ENCODE measurements around the gene SRSF1. TPM values are rescaled to one million over a fixed set of nuclear protein-coding genes. Genes with fewer than 3 reads are reported as not detected.

Gene SRSF1
- polyA plus RNA-seq, 3 donors = 51.2 to 72.1 (median 61.6) TPM

GRCh38 chr17:58002973-58003372, 4.1 kb downstream of the SRSF1 start:
- TF ChIP-seq CTCF (IDR thresholded peaks at IDR 0.05) = no peak
- H3K36me3 ChIP-seq (replicated peaks in 1 of 2; ENCODE audit: control insufficient read depth in 1 of 2, insufficient read depth in 2 of 2, low read length in 2 of 2) = peaks cover 45 to 73% of the 10 kb centered on the region in 2 donors
- intact Hi-C loops (cut with micrococcal nuclease) = no loop called here
- Mint-ChIP-seq H3K9me3 (no peaks in the 10 kb centered on the region), H3K4me1 (peaks cover 33% of the 10 kb centered on the region), H3K4me3 (no peak overlapping the region), H3K36me3 (peaks cover 43 to 44% of the 10 kb centered on the region in 2 donors), H3K27ac (peak overlapping the region in 3 of 7 donors; percentile 34 to 49 (median 37)), H3K27me3 (ENCODE audit: low read depth in 3 of 3) (peaks cover 0 to 3% (median 0%) of the 10 kb centered on the region in 3 donors)
- H3K9ac ChIP-seq (ENCODE audit: insufficient read depth, low read length, poor library complexity, severe bottlenecking) = no peak overlapping the region
- H3K79me2 ChIP-seq (ENCODE audit: insufficient read depth, low read length) = peaks cover 62% of the 10 kb centered on the region
- no peak overlapping the region for H3K27ac ChIP-seq (ENCODE audit: low read depth in 1 of 2, low read length in 2 of 2)
- no peak overlapping the region for H2AFZ ChIP-seq (ENCODE audit: insufficient read depth, low read depth, low read length, poor library complexity, severe bottlenecking)
- H3K4me2 ChIP-seq (replicated peaks; ENCODE audit: extremely low read depth, low read length, poor library complexity, severe bottlenecking) = no peak overlapping the region
- 88% methylated on average over 1 of the region's 2 CpGs for WGBS (ENCODE audit: insufficient coverage)
- no peak overlapping the region for H3K4me3 ChIP-seq (replicated peaks in 1 of 3; ENCODE audit: low read depth in 2 of 3, low read length in 3 of 3)
- peaks cover 85% of the 10 kb centered on the region for H4K20me1 ChIP-seq (ENCODE audit: insufficient read depth, low read length)
- H3K4me1 ChIP-seq (ENCODE audit: control insufficient read depth in 1 of 2, insufficient read depth in 2 of 2, low read length in 2 of 2) = peaks cover 24 to 35% of the 10 kb centered on the region in 2 donors
- no peaks in the 10 kb centered on the region for H3K9me3 ChIP-seq (replicated peaks in 1 of 2; ENCODE audit: control insufficient read depth in 1 of 2, insufficient read depth in 1 of 2, low read length in 2 of 2)
- no peak for DNase-seq
- no peaks in the 10 kb centered on the region for H3K27me3 ChIP-seq (ENCODE audit: control insufficient read depth in 2 of 2, insufficient read depth in 2 of 2, low read length in 2 of 2)

- Histone ChIP-seq H3K4me1 (ENCODE audit: control insufficient read depth in 1 of 2, insufficient read depth in 2 of 2, low read length in 2 of 2) (peaks cover 19 to 29% of the 10 kb centered on the region in 2 donors), H3K27ac (ENCODE audit: low read depth in 1 of 2, low read length in 2 of 2) (no peak overlapping the region), H3K36me3 (replicated peaks in 1 of 2; ENCODE audit: control insufficient read depth in 1 of 2, insufficient read depth in 2 of 2, low read length in 2 of 2) (peaks cover 45 to 80% of the 10 kb centered on the region in 2 donors), H3K4me3 (replicated peaks in 1 of 3; ENCODE audit: low read depth in 2 of 3, low read length in 3 of 3) (no peak overlapping the region), H3K9ac (ENCODE audit: insufficient read depth, low read length, poor library complexity, severe bottlenecking) (no peak overlapping the region), H3K27me3 (ENCODE audit: control insufficient read depth in 2 of 2, insufficient read depth in 2 of 2, low read length in 2 of 2) (no peaks in the 10 kb centered on the region), H2AFZ (ENCODE audit: insufficient read depth, low read depth, low read length, poor library complexity, severe bottlenecking) (no peak overlapping the region), H4K20me1 (ENCODE audit: insufficient read depth, low read length) (peaks cover 85% of the 10 kb centered on the region), H3K9me3 (replicated peaks in 1 of 2; ENCODE audit: control insufficient read depth in 1 of 2, insufficient read depth in 1 of 2, low read length in 2 of 2) (no peaks in the 10 kb centered on the region), H3K4me2 (replicated peaks; ENCODE audit: extremely low read depth, low read length, poor library complexity, severe bottlenecking) (no peak overlapping the region), H3K79me2 (ENCODE audit: insufficient read depth, low read length) (peaks cover 62% of the 10 kb centered on the region)
- DNase-seq = no peak
- no peak for TF ChIP-seq CTCF (IDR thresholded peaks at IDR 0.05)
- no peaks in the 10 kb centered on the region for H3K9me3 Mint-ChIP-seq
- intact Hi-C loops (cut with micrococcal nuclease) = no loop called here
- peak overlapping the region in 3 of 7 donors; percentile 36 to 49 (median 37) for H3K27ac Mint-ChIP-seq
- H3K36me3 Mint-ChIP-seq = peaks cover 49 to 50% of the 10 kb centered on the region in 2 donors
- WGBS (ENCODE audit: insufficient coverage) = 83% methylated on average over 2 of the region's 4 CpGs
- H3K27me3 Mint-ChIP-seq (ENCODE audit: low read depth in 3 of 3) = peaks cover 0 to 3% (median 0%) of the 10 kb centered on the region in 3 donors
- no peak overlapping the region for H3K4me3 Mint-ChIP-seq
- H3K4me1 Mint-ChIP-seq = peaks cover 28% of the 10 kb centered on the region
Observed at GRCh38 chr17:58002154-58002948, 4.7 kb downstream of the SRSF1 start.
